Progenitor cell of endocrine pancreas (in vitro differentiated cells): ENCODE data around the gene XPOT. TPM values are rescaled to one million over a fixed set of nuclear protein-coding genes. Genes with fewer than 3 reads are reported as not detected.

Experiments
- DNase-seq: peaks from one replicate; pipeline ENCODE4 v3.0.0; 2021; ENCODE audit warnings: low spot score; ENCODE audit not compliant: unreplicated experiment
- H3K27ac Mint-ChIP-seq: 2 replicates; pipeline ENCODE4 v1.8.0; 2021; ENCODE audit warnings: mild to moderate bottlenecking, moderate library complexity, mixed read lengths
- H3K27me3 Mint-ChIP-seq: 2 replicates; pipeline ENCODE4 v1.8.0; 2021; ENCODE audit warnings: mixed read lengths
- H3K36me3 Mint-ChIP-seq: 2 replicates; pipeline ENCODE4 v1.8.0; 2022; ENCODE audit warnings: mixed read lengths; ENCODE audit not compliant: insufficient read depth
- H3K4me1 Mint-ChIP-seq: 2 replicates; pipeline ENCODE4 v1.8.0; 2021; ENCODE audit warnings: low read depth, mixed read lengths
- H3K4me3 Mint-ChIP-seq: 2 replicates; pipeline ENCODE4 v1.8.0; 2021; ENCODE audit warnings: low read depth, mild to moderate bottlenecking, moderate library complexity, mixed read lengths
- H3K9me3 Mint-ChIP-seq: 2 replicates; pipeline ENCODE4 v1.8.0; 2021; ENCODE audit warnings: low read depth, mixed read lengths
- CTCF ChIP-seq: fragments of 200-600 bp; sonication (generic); IDR thresholded peaks from one replicate; pipeline ENCODE4 v1.5.0; 2021; ENCODE audit warnings: antibody characterized with exemption, mild to moderate bottlenecking; ENCODE audit not compliant: unreplicated experiment
- total RNA-seq: library from RNA; stranded (reverse); gene quantifications from 2 replicates; pipeline ENCODE4 v1.2.1, GENCODE V29; 2021

XPOT gene
- total RNA-seq, 1 donor from 2014 or later: 65.4 TPM

GRCh38 chr12:64407342-64408223 is 3.4 kb downstream of the XPOT start:
- H3K27ac Mint-ChIP-seq: no peak overlapping the region

GRCh38 chr12:64411427-64411826 is 7.2 kb downstream of the XPOT start:
- Mint-ChIP-seq H3K9me3 (no peaks in the 10 kb centered on the region), H3K27ac (no peak overlapping the region), H3K4me1 (peaks cover 3% of the 10 kb centered on the region), H3K4me3 (no peak overlapping the region), H3K36me3 (peaks cover 10% of the 10 kb centered on the region), H3K27me3 (no peaks in the 10 kb centered on the region)
- DNase-seq: no peak
- TF ChIP-seq CTCF: no peak

More at GRCh38 chr12:64407342-64408223, 3.4 kb downstream of the XPOT start:
- TF ChIP-seq CTCF: no peak
- peaks cover 9% of the 10 kb centered on the region for H3K36me3 Mint-ChIP-seq
- no peaks in the 10 kb centered on the region for H3K9me3 Mint-ChIP-seq
- no peak overlapping the region for H3K4me3 Mint-ChIP-seq
- DNase-seq: no peak
- H3K27me3 Mint-ChIP-seq: no peaks in the 10 kb centered on the region
- peaks cover 7% of the 10 kb centered on the region for H3K4me1 Mint-ChIP-seq

- H3K27me3 Mint-ChIP-seq: no peaks in the 10 kb centered on the region
- no peak overlapping the region for H3K27ac Mint-ChIP-seq
- H3K36me3 Mint-ChIP-seq: peaks cover 12% of the 10 kb centered on the region
- TF ChIP-seq CTCF: no peak
- H3K9me3 Mint-ChIP-seq: no peaks in the 10 kb centered on the region
- no peak for DNase-seq
- peaks cover 3% of the 10 kb centered on the region for H3K4me1 Mint-ChIP-seq
- no peak overlapping the region for H3K4me3 Mint-ChIP-seq
These were observed 8.3 kb downstream of the XPOT start for GRCh38 chr12:64412459-64412858.

- Mint-ChIP-seq H3K36me3 (peaks cover 15% of the 10 kb centered on the region), H3K27ac (no peak overlapping the region), H3K27me3 (no peaks in the 10 kb centered on the region), H3K4me3 (no peak overlapping the region), H3K9me3 (no peaks in the 10 kb centered on the region), H3K4me1 (no peaks in the 10 kb centered on the region)
- TF ChIP-seq CTCF: no peak
- no peak for DNase-seq
These were observed 9.7 kb downstream of the XPOT start for GRCh38 chr12:64413884-64414283.

GRCh38 chr12:64418209-64418608 is 14.0 kb downstream of the XPOT start:
- H3K9me3 Mint-ChIP-seq: no peaks in the 10 kb centered on the region
- TF ChIP-seq CTCF: no peak
- no peak overlapping the region for H3K27ac Mint-ChIP-seq
- H3K36me3 Mint-ChIP-seq: peaks cover 14% of the 10 kb centered on the region
- no peak for DNase-seq
- H3K4me3 Mint-ChIP-seq: no peak overlapping the region
- no peaks in the 10 kb centered on the region for H3K27me3 Mint-ChIP-seq
- no peaks in the 10 kb centered on the region for H3K4me1 Mint-ChIP-seq
